ENCODE measurements around the gene CCDC197. TPM values are rescaled to one million over a fixed set of nuclear protein-coding genes. Genes with fewer than 3 reads are reported as not detected.

Gene CCDC197
- total RNA-seq, 4 donors from 2014 or later = not detected

DNA sequence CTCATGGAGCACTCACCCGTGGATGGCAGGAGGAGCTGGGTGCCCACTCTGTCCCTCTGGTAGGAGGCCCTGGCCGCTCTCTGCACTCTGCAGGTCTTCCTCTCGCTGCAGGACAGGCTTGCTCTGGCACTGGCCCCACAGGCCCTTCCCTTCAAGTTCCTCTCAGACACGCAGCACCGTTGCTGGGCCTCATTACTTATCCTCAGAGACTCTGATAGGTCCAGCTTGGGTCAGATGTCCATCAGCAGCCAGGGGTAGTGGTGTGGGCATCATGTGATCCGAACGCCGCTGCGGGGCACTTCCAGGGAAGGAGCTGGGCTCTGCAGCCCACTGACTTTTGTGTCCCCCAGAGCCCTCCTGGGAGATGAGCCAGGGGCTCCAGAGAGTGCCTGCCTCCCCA, 40.9 kb downstream of the CCDC197 start:
- no peaks in the 10 kb centered on the region for H3K9me3 ChIP-seq
- no peak overlapping the region for H3K4me3 ChIP-seq
- no peaks in the 10 kb centered on the region for H3K4me1 ChIP-seq
- no peak for TF ChIP-seq POLR2A (IDR thresholded peaks at IDR 0.05)
- DNase-seq = no peak
- intact Hi-C loops (cut with DNase I; ENCODE audit: low total_unique reads) = loop anchor here (2.0 kb wide), 1 partner anchor 99 kb away; no protein-coding TSS in a partner anchor
- no peak overlapping the region for H3K27ac ChIP-seq
- no peaks in the 10 kb centered on the region for H3K27me3 ChIP-seq
- no peaks in the 10 kb centered on the region for H3K36me3 ChIP-seq

DNA sequence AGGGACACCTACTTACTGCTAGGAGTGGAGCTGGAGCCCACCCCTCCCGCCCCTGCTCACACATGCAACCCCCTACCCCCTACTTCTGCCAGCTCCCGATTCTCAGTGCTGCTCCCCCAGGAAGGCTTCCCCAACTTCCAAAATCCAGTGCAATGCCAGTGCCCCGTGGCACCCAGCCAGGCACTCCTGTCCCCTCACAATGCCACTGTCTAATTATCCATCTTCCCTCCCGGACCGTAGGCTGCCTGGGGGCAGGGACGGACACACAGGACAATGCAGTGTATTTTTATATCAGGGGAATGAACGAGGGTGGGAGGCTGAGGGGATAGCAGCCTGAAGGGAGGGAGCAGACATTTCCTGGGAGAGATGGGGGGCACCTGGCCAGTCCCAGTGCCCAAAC, 41.4 kb downstream of the CCDC197 start:
- H3K4me3 ChIP-seq = no peak overlapping the region
- no peaks in the 10 kb centered on the region for H3K36me3 ChIP-seq
- no peak overlapping the region for H3K27ac ChIP-seq
- no peaks in the 10 kb centered on the region for H3K4me1 ChIP-seq
- H3K27me3 ChIP-seq = no peaks in the 10 kb centered on the region
- intact Hi-C loops (cut with DNase I; ENCODE audit: low total_unique reads) = no loop called here
- TF ChIP-seq POLR2A (IDR thresholded peaks at IDR 0.05) = no peak
- TF ChIP-seq, protein P1, sequence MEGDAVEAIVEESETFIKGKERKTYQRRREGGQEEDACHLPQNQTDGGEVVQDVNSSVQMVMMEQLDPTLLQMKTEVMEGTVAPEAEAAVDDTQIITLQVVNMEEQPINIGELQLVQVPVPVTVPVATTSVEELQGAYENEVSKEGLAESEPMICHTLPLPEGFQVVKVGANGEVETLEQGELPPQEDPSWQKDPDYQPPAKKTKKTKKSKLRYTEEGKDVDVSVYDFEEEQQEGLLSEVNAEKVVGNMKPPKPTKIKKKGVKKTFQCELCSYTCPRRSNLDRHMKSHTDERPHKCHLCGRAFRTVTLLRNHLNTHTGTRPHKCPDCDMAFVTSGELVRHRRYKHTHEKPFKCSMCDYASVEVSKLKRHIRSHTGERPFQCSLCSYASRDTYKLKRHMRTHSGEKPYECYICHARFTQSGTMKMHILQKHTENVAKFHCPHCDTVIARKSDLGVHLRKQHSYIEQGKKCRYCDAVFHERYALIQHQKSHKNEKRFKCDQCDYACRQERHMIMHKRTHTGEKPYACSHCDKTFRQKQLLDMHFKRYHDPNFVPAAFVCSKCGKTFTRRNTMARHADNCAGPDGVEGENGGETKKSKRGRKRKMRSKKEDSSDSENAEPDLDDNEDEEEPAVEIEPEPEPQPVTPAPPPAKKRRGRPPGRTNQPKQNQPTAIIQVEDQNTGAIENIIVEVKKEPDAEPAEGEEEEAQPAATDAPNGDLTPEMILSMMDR (IDR thresholded peaks at IDR 0.05) = no peak
- H3K9me3 ChIP-seq = no peaks in the 10 kb centered on the region
- no peak for DNase-seq

DNA sequence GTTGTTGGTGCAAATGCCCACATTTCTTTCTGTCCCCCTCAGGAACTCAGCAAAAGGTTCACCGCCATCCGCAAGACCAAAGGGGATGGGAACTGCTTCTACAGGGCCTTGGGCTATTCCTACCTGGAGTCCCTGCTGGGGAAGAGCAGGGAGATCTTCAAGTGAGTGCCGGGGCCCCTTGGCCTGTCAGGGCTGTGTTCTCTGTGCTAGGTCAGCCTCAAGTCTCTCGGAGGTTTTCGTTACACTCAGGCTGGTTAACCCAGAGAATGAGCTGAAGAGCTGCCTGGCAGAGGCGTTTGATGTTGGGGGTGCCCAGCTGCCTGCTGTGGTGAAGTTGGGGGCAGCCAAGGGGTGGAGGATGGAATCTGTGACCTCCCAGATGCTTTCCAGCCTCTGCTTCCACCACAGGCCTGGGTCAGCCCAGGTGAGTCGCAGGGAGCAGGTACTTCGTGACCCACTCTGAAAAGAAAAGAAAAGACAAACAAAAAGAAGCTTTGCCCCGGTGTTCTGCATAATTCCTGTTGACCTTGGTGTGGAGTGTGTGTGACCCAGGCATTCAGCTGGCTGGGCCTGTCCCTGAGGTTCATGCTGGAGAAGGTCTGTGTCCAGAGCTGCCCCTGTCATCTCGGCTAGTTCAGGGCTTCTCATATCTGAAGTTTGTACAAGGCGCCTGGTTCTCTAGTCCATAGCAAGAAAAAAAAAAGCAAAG, 42.0 kb downstream of the CCDC197 start:
- DNase-seq = no peak
- Histone ChIP-seq H3K27me3 (no peaks in the 10 kb centered on the region), H3K4me1 (no peaks in the 10 kb centered on the region), H3K4me3 (no peak overlapping the region), H3K27ac (no peak overlapping the region), H3K36me3 (no peaks in the 10 kb centered on the region), H3K9me3 (no peaks in the 10 kb centered on the region)
- TF ChIP-seq, protein P1 (IDR thresholded peaks at IDR 0.05) = no peak
- TF ChIP-seq POLR2A (IDR thresholded peaks at IDR 0.05) = no peak
- intact Hi-C loops (cut with DNase I; ENCODE audit: low total_unique reads) = no loop called here

DNA sequence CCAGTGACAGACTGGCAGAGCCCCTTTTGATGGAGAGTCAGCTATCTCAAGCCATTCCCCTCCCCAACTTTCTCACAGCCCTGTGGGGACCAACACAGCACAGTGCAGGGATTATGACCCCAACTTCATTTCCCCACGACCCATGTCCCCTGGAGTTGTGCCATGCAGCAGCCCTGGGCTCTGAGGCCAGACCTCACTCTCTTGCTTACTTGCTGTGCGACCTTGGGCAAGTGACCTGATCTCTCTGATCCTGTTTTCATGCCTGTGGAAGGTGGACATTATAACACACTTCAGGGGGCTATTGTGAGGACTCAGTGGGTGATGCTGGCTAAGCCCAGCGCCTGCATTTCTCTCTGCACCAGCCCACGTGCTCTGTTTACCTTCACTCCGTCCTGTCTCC, 43.1 kb downstream of the CCDC197 start:
- H3K27me3 ChIP-seq = no peaks in the 10 kb centered on the region
- H3K4me1 ChIP-seq = no peaks in the 10 kb centered on the region
- no peak overlapping the region for H3K27ac ChIP-seq
- no peak overlapping the region for H3K4me3 ChIP-seq
- no peaks in the 10 kb centered on the region for H3K36me3 ChIP-seq
- H3K9me3 ChIP-seq = no peaks in the 10 kb centered on the region
- DNase-seq = no peak
- intact Hi-C loops (cut with DNase I; ENCODE audit: low total_unique reads) = no loop called here
- TF ChIP-seq POLR2A (IDR thresholded peaks at IDR 0.05) = no peak
- TF ChIP-seq, protein P1 (IDR thresholded peaks at IDR 0.05) = no peak

DNA sequence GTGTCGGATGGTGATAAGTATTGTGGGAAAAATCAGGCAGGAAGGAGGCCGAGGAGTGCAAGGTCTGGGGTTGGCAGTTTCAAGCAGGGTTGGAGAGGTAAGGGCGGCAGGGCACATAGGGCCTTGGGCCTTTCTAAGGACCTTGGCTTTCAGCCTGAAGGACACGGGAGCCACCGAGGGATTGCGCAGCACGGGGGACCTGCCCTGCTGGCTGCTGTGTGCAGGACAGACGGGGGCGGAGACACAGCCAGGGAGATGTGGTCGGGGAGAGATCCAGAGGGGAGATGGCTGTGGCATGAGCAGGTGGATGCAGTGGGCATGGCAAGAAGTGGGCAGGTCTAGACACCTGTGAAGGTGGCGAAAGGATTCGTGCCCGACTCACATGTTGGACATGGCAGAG, 43.7 kb downstream of the CCDC197 start:
- intact Hi-C loops (cut with DNase I; ENCODE audit: low total_unique reads) = no loop called here
- no peaks in the 10 kb centered on the region for H3K4me1 ChIP-seq
- H3K27me3 ChIP-seq = no peaks in the 10 kb centered on the region
- no peaks in the 10 kb centered on the region for H3K36me3 ChIP-seq
- H3K27ac ChIP-seq = no peak overlapping the region
- no peak overlapping the region for H3K4me3 ChIP-seq
- no peak for TF ChIP-seq POLR2A (IDR thresholded peaks at IDR 0.05)
- no peaks in the 10 kb centered on the region for H3K9me3 ChIP-seq
- no peak for DNase-seq

DNA sequence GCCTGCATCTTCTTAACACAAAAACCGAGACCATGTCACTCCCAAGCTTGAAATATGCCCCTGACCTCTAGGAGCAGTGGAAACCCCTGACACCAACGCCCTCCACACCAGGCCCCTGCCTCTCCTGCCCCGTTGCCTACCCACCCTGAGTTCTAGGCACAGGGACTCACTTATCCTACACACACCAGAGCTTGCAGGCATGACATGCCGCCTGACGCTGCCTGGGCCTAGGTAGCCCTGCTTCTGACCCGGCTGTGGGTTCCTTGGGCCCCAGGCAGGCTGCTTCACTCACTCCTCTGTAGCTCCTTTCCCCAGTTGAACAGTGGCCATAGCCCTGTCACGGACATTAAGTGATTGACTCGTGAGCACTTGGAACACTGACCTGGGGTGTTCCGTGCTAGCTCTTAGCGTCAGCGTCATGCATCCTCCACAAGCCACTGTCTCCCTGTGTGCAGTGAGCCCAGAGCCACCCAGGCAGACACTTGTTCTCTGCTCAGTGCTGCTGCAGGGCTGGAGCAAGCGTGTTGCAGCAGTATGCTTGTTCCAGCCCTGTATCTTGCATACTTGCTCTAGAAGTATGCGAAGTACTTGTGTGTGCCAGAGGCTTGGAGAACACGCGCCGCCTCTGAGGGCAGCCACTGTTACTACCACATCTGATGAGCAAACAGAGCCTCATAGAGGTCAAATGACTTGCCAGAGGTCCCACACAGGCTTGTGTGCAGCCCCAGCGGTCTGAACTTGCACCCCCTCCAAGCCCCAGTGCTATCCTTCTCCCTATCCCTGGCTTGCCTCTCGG, 44.6 kb downstream of the CCDC197 start:
- DNase-seq = no peak
- intact Hi-C loops (cut with DNase I; ENCODE audit: low total_unique reads) = no loop called here
- Histone ChIP-seq H3K9me3 (no peaks in the 10 kb centered on the region), H3K27me3 (no peaks in the 10 kb centered on the region), H3K27ac (no peak overlapping the region), H3K4me1 (no peaks in the 10 kb centered on the region), H3K4me3 (no peak overlapping the region), H3K36me3 (no peaks in the 10 kb centered on the region)
- no peak for TF ChIP-seq POLR2A (IDR thresholded peaks at IDR 0.05)
- TF ChIP-seq, protein P1 (IDR thresholded peaks at IDR 0.05) = no peak

All from uterus (tissue), 4 donors.